GM12878 (cell line): Measurements from ENCODE around the gene TPST1. TPM values are rescaled to one million over a fixed set of nuclear protein-coding genes. Genes with fewer than 3 reads are reported as not detected.

Experiments used
- ATAC-seq: fragments of 200-7000 bp; cut with Tn5 transposase; 3 replicates; pipeline ENCODE4 v1.9.1; 2020; ENCODE audit warnings: mild to moderate bottlenecking, moderate library complexity
- BruUV-seq: library from RNA; stranded (reverse); fragments of 400-500 nt; replicated peaks from 2 replicates; lab custom pipeline; 2021; lab: Mats Ljungman, UMichigan
- CTCF ChIA-PET: fragments of 300-600 bp; sonication (Branson Sonifier 250); formaldehyde crosslinking; extraction: SDS; loops from one replicate; lab custom pipeline; 2021; ENCODE audit warnings: inconsistent platforms; lab: Yijun Ruan, JAX
- POLR2A ChIA-PET: fragments of 350-600 bp; formaldehyde crosslinking; extraction: SDS; loops from one replicate; lab custom pipeline; 2021; ENCODE audit warnings: inconsistent platforms; lab: Charles Lee
- RAD21 ChIA-PET: fragments of 300-600 bp; sonication (Branson Sonifier 250); formaldehyde crosslinking; loops from one replicate; lab custom pipeline; 2023; ENCODE audit warnings: antibody characterized with exemption; ENCODE audit not compliant: unreplicated experiment; lab: Charles Lee
- SMC1A ChIA-PET: fragments of 300-600 bp; sonication (Branson Sonifier 250); formaldehyde crosslinking; loops from one replicate; lab custom pipeline; 2023; ENCODE audit not compliant: unreplicated experiment, uncharacterized antibody; lab: Charles Lee
- DNase-seq: peaks from one replicate; pipeline ENCODE4 v3.0.0-alpha.2; 2011; ENCODE audit warnings: low read depth, low spot score
- FAIRE-seq: peaks from 3 replicates; lab custom pipeline; 2011; peaks lifted over from hg19 to GRCh38; lab: Jason Lieb, UNC
- H2AFZ ChIP-seq: 2 replicates; pipeline ENCODE4 v1.6.0; 2011; ENCODE audit warnings: low read depth, low read length, control low read depth; ENCODE audit not compliant: control insufficient read depth
- H3K27ac ChIP-seq: 2 replicates; pipeline ENCODE4 v1.5.1; 2011; ENCODE audit warnings: control low read depth; ENCODE audit not compliant: control insufficient read depth, insufficient read depth
- H3K27me3 ChIP-seq, 2 experiments: replicated peaks in 1 of 2; 2 replicates each; pipeline versions ENCODE4 v1.6.0 to v1.6.1; 2011; ENCODE audit warnings: low read length in 1 of 2; ENCODE audit not compliant: control insufficient read depth in 2 of 2, insufficient read depth in 2 of 2
- H3K36me3 ChIP-seq, 2 experiments: 2 replicates each; pipeline ENCODE4 v1.5.1; 2011; ENCODE audit warnings: low read length in 1 of 2; ENCODE audit not compliant: control insufficient read depth in 2 of 2, insufficient read depth in 2 of 2
- H3K4me1 ChIP-seq: 2 replicates; pipeline ENCODE4 v1.6.1; 2011; ENCODE audit warnings: mild to moderate bottlenecking, low read length, moderate library complexity, mixed read lengths; ENCODE audit not compliant: control insufficient read depth, insufficient read depth
- H3K4me2 ChIP-seq: 2 replicates; pipeline ENCODE4 v1.6.0; 2011; ENCODE audit warnings: control low read depth; ENCODE audit not compliant: control insufficient read depth, insufficient read depth
- H3K4me3 ChIP-seq: fragments of 200-600 bp; sonication (generic); 2 replicates; pipeline ENCODE4 v1.5.1; 2016
- H3K79me2 ChIP-seq: 2 replicates; pipeline ENCODE4 v1.6.0; 2011; ENCODE audit warnings: low read length; ENCODE audit not compliant: control insufficient read depth, insufficient read depth
- H3K9ac ChIP-seq: 2 replicates; pipeline ENCODE4 v1.8.0; 2011; ENCODE audit warnings: low read length, control low read depth, mixed read lengths; ENCODE audit not compliant: control insufficient read depth, insufficient read depth
- H3K9me3 ChIP-seq: replicated peaks from 3 replicates; pipeline ENCODE4 v1.5.1; 2011; ENCODE audit warnings: mild to moderate bottlenecking, low read length; ENCODE audit not compliant: control insufficient read depth, insufficient read depth
- H4K20me1 ChIP-seq: 2 replicates; pipeline ENCODE4 v1.6.0; 2011; ENCODE audit not compliant: control insufficient read depth, insufficient read depth
- BRCA1 ChIP-seq: IDR thresholded peaks from 2 replicates; pipeline ENCODE4 v1.6.1; 2011; ENCODE audit warnings: low read depth, low read length, improper control_type of control experiment
- CEBPB ChIP-seq, 2 experiments: fragments of 150-350 bp in 1 of 2; IDR thresholded peaks; 2 replicates each; pipeline ENCODE4 v1.6.1; 2012 to 2014; ENCODE audit warnings: low read depth in 2 of 2, low read length in 2 of 2, borderline replicate concordance in 1 of 2, inconsistent platforms in 1 of 2
- CREB1 ChIP-seq: IDR thresholded peaks from 2 replicates; pipeline ENCODE4 v1.6.1; 2012; ENCODE audit warnings: low read depth, mild to moderate bottlenecking, inconsistent platforms
- EZH2 ChIP-seq: IDR thresholded peaks from 2 replicates; pipeline ENCODE4 v1.6.1; 2012; ENCODE audit warnings: low read depth, mild to moderate bottlenecking, control low read depth, inconsistent platforms, low read length, borderline replicate concordance; ENCODE audit not compliant: control insufficient read depth
- GABPA ChIP-seq: IDR thresholded peaks from 2 replicates; pipeline ENCODE4 v1.6.1; 2014; ENCODE audit warnings: antibody characterized with exemption, low read depth, mild to moderate bottlenecking, inconsistent platforms
- JUNB ChIP-seq: IDR thresholded peaks from 2 replicates; pipeline ENCODE4 v1.6.1; 2016; ENCODE audit warnings: antibody characterized with exemption, mild to moderate bottlenecking
- MEF2A ChIP-seq: IDR thresholded peaks from 2 replicates; pipeline ENCODE4 v1.6.1; 2011; ENCODE audit warnings: low read depth, mild to moderate bottlenecking, low read length, moderate library complexity; ENCODE audit not compliant: insufficient read depth
- MTA3 ChIP-seq: IDR thresholded peaks from 2 replicates; pipeline ENCODE4 v1.6.1; 2012; ENCODE audit warnings: low read length, inconsistent platforms, borderline replicate concordance
- NBN ChIP-seq: fragments of 450-650 bp; IDR thresholded peaks from 2 replicates; pipeline ENCODE4 v1.6.1; 2016
- NFXL1 ChIP-seq: fragments of 450-650 bp; IDR thresholded peaks from 2 replicates; pipeline ENCODE4 v1.6.1; 2017; ENCODE audit warnings: antibody characterized with exemption, mild to moderate bottlenecking, borderline replicate concordance
- PAX8 ChIP-seq: fragments of 450-650 bp; IDR thresholded peaks from 2 replicates; pipeline ENCODE4 v1.6.1; 2017; ENCODE audit warnings: mild to moderate bottlenecking, moderate library complexity
- RELB ChIP-seq: fragments of 450-650 bp; IDR thresholded peaks from 2 replicates; pipeline ENCODE4 v1.6.1; 2017; ENCODE audit warnings: low read depth, mild to moderate bottlenecking, moderate library complexity
- USF2 ChIP-seq: IDR thresholded peaks from 2 replicates; pipeline ENCODE4 v1.6.1; 2011; ENCODE audit warnings: low read depth, low read length, improper control_type of control experiment, borderline replicate concordance
- YY1 ChIP-seq: IDR thresholded peaks from 2 replicates; pipeline ENCODE4 v1.6.1; 2011; ENCODE audit warnings: low read depth, mild to moderate bottlenecking, low read length
- ZBTB40 ChIP-seq: fragments of 450-650 bp; IDR thresholded peaks from 2 replicates; pipeline ENCODE4 v1.6.1; 2016; ENCODE audit warnings: mild to moderate bottlenecking, moderate library complexity, borderline replicate concordance
- in situ Hi-C: fragments of 300-500 bp; cut with MboI; formaldehyde crosslinking; loops from 9 replicates; pipeline ENCODE4 v1.14.3; 2018; ENCODE audit warnings: mixed read lengths
- intact Hi-C: fragments of 100-400 bp; cut with micrococcal nuclease; formaldehyde crosslinking; loops from one replicate; pipeline ENCODE4 v1.14.2; 2022; ENCODE audit not compliant: unreplicated experiment
- polyA plus RNA-seq, 11 experiments: library from polyadenylated mRNA; depleted of rRNA in 4 of 11; unstranded in 6 of 11; stranded (reverse) in 5 of 11; fragments of >200 nt; fragmentation: Nextera tagmentation in 4 of 11; fragmentation: Illumina TruSeq in 1 of 11; extraction: Ambion mirVana in 4 of 11; extraction: Trizol in 1 of 11; gene quantifications; 1 replicate in 1 of 11; 2 replicates in 10 of 11; pipeline versions ENCODE4 v1.2.1 to v1.2.3, GENCODE V29; 2011 to 2016; ENCODE audit warnings: inconsistent platforms in 2 of 11, missing spikeins in 2 of 11, low read depth in 1 of 11
- total RNA-seq, 4 experiments: library from RNA; depleted of rRNA in 3 of 4; stranded (reverse); fragments of >200 nt in 3 of 4; fragmentation: Illumina TruSeq in 1 of 4; extraction: Trizol in 1 of 4; gene quantifications; 2 replicates each; pipeline versions ENCODE4 v1.2.1 to v1.2.3, GENCODE V29; 2013 to 2021
- TF ChIP-seq, protein P1 (sequence below): IDR thresholded peaks from 2 replicates; pipeline ENCODE4 v1.6.1; 2012; ENCODE audit warnings: mild to moderate bottlenecking, low read depth, low read length

Gene TPST1
- total and polyA plus RNA-seq, 10 of the 15 experiments (the other 5 are each of a cell fraction or from before 2014, with no cell fraction given) = 1.1 to 10.6 (median 7.5) TPM

GRCh38 chr7:66336760-66337159 is 131.6 kb downstream of the TPST1 start:
- Histone ChIP-seq H2AFZ (no peak overlapping the region), H3K79me2 (no peaks in the 10 kb centered on the region), H3K9ac (no peak overlapping the region), H3K4me2 (no peak overlapping the region), H3K4me3 (no peak overlapping the region), H3K4me1 (no peaks in the 10 kb centered on the region), H3K27ac (no peak overlapping the region), H3K36me3 (no peaks in the 10 kb centered on the region), H3K9me3 (no peaks in the 10 kb centered on the region), H3K27me3 (no peaks in the 10 kb centered on the region), H4K20me1 (no peaks in the 10 kb centered on the region)
- FAIRE-seq (no peak), ATAC-seq (no peak), DNase-seq (no peak)
- intact Hi-C loops = no loop called here
- in situ Hi-C loops = no loop called here
- ChIA-PET POLR2A (no interaction called here), CTCF (interaction anchor here (0.5 kb wide), 1 partner anchor 123 kb away, joined by 3 read pairs; no protein-coding TSS in a partner anchor), RAD21 (no interaction called here), SMC1A (interaction anchor here (0.6 kb wide), 2 partner anchors 10 to 91 kb away, joined by 5 read pairs; no protein-coding TSS in a partner anchor)
- no TSS peak for BruUV-seq
- TF ChIP-seq NFXL1 (no peak), RELB (no peak), EZH2 (no peak), CEBPB (IDR thresholded peaks at IDR 0.05; ENCODE audit: borderline replicate concordance in 1 of 2, low read depth in 2 of 2, low read length in 2 of 2) (no peak), BRCA1 (no peak), MTA3 (no peak), MEF2A (no peak), USF2 (no peak), GABPA (no peak), CREB1 (no peak), JUNB (no peak), NBN (no peak), PAX8 (no peak), ZBTB40 (no peak), YY1 (no peak)
- TF ChIP-seq, protein P1, sequence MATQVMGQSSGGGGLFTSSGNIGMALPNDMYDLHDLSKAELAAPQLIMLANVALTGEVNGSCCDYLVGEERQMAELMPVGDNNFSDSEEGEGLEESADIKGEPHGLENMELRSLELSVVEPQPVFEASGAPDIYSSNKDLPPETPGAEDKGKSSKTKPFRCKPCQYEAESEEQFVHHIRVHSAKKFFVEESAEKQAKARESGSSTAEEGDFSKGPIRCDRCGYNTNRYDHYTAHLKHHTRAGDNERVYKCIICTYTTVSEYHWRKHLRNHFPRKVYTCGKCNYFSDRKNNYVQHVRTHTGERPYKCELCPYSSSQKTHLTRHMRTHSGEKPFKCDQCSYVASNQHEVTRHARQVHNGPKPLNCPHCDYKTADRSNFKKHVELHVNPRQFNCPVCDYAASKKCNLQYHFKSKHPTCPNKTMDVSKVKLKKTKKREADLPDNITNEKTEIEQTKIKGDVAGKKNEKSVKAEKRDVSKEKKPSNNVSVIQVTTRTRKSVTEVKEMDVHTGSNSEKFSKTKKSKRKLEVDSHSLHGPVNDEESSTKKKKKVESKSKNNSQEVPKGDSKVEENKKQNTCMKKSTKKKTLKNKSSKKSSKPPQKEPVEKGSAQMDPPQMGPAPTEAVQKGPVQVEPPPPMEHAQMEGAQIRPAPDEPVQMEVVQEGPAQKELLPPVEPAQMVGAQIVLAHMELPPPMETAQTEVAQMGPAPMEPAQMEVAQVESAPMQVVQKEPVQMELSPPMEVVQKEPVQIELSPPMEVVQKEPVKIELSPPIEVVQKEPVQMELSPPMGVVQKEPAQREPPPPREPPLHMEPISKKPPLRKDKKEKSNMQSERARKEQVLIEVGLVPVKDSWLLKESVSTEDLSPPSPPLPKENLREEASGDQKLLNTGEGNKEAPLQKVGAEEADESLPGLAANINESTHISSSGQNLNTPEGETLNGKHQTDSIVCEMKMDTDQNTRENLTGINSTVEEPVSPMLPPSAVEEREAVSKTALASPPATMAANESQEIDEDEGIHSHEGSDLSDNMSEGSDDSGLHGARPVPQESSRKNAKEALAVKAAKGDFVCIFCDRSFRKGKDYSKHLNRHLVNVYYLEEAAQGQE = no peak
